Peyer's patch (tissue), 4 donors: ENCODE data around the gene DIS3L2.

Source experiments
- POLR2A ChIP-seq, 2 donors: fragments of 450-650 bp; IDR thresholded peaks; one replicate each; pipeline ENCODE4 v1.5.1; 2017; ENCODE audit warnings: antibody characterized with exemption in 2 of 2, mild to moderate bottlenecking in 2 of 2, moderate library complexity in 2 of 2
- TF ChIP-seq, protein P1 (sequence below), 6 experiments: fragments of 450-650 bp in 4 of 6; fragments of 200-600 bp in 2 of 6; sonication (generic) in 1 of 6; IDR thresholded peaks; one replicate each; pipeline ENCODE4 v1.5.1; 2017 to 2019; ENCODE audit warnings: antibody characterized with exemption in 6 of 6, mild to moderate bottlenecking in 3 of 6, moderate library complexity in 1 of 6

DNA sequence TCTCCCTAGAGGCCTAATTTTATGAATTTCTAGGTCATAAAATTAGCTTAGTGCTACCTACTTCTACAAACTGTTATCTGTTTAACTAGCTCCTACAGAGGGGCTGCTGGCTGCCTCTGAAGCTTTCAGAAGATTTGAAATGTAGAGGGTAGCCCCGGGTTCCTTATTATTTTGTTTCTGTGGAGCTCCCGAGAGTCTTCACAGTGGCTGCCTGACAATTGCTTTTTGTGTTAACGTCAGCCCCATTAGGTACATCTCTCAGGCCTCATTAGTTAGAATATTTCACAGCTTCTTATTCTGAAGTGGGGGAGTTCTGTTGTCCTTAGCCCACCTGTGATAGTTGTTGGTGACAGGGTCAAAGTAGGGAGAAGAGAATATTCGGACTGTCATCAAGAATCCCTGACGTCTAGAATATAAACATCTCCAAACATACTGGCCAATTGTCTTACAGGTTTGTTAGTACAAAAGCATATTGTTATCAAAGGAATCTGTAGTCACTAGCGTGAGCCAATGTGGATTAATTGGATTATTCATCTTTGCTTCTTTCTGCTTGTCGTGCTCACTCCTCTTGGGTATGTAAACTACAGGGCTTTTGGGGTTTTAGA, 77.5 kb downstream of the DIS3L2 start:
- TF ChIP-seq POLR2A (IDR thresholded peaks at IDR 0.05) = no peak
- TF ChIP-seq, protein P1, sequence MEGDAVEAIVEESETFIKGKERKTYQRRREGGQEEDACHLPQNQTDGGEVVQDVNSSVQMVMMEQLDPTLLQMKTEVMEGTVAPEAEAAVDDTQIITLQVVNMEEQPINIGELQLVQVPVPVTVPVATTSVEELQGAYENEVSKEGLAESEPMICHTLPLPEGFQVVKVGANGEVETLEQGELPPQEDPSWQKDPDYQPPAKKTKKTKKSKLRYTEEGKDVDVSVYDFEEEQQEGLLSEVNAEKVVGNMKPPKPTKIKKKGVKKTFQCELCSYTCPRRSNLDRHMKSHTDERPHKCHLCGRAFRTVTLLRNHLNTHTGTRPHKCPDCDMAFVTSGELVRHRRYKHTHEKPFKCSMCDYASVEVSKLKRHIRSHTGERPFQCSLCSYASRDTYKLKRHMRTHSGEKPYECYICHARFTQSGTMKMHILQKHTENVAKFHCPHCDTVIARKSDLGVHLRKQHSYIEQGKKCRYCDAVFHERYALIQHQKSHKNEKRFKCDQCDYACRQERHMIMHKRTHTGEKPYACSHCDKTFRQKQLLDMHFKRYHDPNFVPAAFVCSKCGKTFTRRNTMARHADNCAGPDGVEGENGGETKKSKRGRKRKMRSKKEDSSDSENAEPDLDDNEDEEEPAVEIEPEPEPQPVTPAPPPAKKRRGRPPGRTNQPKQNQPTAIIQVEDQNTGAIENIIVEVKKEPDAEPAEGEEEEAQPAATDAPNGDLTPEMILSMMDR (IDR thresholded peaks at IDR 0.05) = no peak
